Thyroid gland (tissue), 4 donors: ENCODE measurements around the gene EPHA1.

Experiments
- CTCF ChIP-seq, 6 experiments: fragments of 200-600 bp in 3 of 6; fragments of 450-650 bp in 3 of 6; sonication (generic) in 3 of 6; IDR thresholded peaks; one replicate each; pipeline ENCODE4 v1.5.1; 2016 to 2019; ENCODE audit warnings: antibody characterized with exemption in 6 of 6, mild to moderate bottlenecking in 2 of 6, inconsistent platforms in 1 of 6, moderate library complexity in 1 of 6
- POLR2A ChIP-seq, 2 donors: fragments of 450-650 bp; IDR thresholded peaks; one replicate each; pipeline ENCODE4 v1.6.1; 2017; ENCODE audit warnings: antibody characterized with exemption in 2 of 2, mild to moderate bottlenecking in 2 of 2, moderate library complexity in 1 of 2

- TF ChIP-seq CTCF (IDR thresholded peaks at IDR 0.05) (no peak), POLR2A (IDR thresholded peaks at IDR 0.05) (no peak)
Observed at GRCh38 chr7:143434660-143435059, 26.0 kb upstream of the EPHA1 start.
